Retina (tissue), 1 donor: ENCODE results near the gene LRMDA.

ENCODE experiments used
- DNase-seq: peaks from one replicate; pipeline ENCODE4 v3.0.0-alpha.2; 2016

Gene LRMDA

GRCh38 chr10:76397181-76398042 lies 966.0 kb downstream of the LRMDA start:
- DNase-seq = no peak

GRCh38 chr10:76398043-76398710 lies 966.8 kb downstream of the LRMDA start:
- DNase-seq = peak; percentile 7

GRCh38 chr10:76399226-76399625 lies 967.8 kb downstream of the LRMDA start:
- no peak for DNase-seq

DNA sequence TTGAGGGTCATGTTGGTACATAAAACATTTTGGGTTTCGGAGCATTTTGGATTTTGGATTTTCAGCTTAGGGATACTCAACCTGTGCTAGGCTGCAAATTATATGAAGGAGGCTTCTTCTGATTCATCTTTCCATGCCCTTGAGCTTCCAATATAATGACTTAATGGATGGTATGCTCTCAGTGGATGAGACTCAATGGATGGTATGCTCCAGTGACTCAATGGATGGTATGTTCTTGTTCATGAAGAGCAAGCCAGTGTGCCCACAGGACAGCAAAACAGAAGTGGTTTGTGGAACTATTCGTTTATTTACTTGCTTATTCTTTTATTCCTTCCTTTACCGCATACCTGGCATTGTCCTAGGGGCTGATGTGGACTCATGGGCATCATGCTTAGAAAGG lies 969.6 kb downstream of the LRMDA start:
- DNase-seq = no peak

- DNase-seq = no peak
Measured at GRCh38 chr10:76403912-76404311, 972.5 kb downstream of the LRMDA start.

DNA sequence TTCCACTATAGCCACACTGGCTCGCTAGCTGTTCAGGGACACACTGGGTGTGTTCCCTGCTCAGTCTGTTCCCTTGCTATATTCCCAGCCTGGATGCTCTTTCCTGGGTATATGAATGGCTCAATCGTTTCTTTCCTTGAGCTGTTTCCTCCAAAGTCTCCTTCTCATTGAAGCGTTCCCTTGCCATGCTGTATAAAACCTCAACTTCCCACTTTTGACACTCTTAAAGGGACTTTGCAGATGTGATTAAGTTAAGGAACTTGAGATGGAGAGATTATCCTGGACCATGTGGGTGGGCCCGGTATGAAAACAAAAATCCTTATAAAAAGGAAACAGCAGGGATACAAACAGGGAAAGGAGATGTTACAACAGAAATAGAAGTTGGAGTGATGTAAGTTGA lies 973.1 kb downstream of the LRMDA start:
- no peak for DNase-seq

DNA sequence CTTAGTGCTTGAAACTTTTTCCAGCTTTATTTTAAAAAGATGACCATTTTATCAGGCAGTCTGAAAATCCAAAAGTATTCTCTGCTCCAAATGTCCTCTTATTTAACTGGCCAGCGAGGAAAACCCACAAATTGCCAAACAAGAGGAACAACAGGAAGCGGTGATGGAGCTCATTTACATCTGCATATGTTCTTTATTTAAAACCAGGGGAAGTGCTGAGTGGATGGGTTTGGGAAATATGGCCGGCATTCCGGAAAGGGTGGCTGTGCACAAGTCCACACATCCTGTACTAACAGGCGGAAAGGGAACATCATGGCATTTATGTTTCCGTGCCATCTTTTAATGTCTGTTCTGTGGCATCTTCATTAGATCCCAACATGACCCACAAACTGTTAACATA lies 974.5 kb downstream of the LRMDA start:
- DNase-seq = no peak

GRCh38 chr10:76408646-76409045 lies 977.2 kb downstream of the LRMDA start:
- no peak for DNase-seq

DNA sequence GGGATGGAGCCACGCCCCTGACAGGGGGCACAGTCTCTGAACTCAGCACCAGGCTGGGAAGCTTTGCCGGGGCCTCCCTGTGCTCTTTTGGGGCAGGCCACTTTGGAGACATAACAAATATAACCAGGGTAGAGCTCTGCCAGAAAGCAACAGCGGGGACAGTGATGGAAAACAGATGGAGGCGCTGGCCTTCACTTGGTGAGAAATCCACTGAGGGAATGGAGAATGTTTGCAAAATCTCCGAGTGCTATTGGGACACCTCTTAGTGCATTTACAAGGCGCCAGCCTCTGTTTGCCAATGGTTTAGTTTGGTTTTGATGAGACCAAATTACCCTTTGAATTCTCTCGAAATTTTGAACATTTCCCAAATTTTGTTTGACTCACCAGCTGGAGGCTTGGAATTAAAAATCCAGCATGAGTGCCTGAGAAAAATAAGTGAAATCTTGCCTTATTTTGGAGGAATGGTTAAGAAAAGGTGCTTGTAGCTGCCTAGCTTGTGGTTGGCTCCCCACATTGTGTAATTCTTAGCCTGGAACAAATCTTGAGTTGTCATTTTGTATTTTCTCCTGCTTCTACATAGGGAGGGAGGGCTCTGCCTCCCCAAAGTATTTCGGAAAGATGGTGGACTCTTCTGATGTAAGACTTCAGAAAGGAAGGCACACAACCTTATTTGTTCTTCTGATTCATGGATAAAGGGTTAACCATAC lies 980.5 kb downstream of the LRMDA start:
- no peak for DNase-seq

GRCh38 chr10:76415554-76415953 lies 984.1 kb downstream of the LRMDA start:
- no peak for DNase-seq

DNA sequence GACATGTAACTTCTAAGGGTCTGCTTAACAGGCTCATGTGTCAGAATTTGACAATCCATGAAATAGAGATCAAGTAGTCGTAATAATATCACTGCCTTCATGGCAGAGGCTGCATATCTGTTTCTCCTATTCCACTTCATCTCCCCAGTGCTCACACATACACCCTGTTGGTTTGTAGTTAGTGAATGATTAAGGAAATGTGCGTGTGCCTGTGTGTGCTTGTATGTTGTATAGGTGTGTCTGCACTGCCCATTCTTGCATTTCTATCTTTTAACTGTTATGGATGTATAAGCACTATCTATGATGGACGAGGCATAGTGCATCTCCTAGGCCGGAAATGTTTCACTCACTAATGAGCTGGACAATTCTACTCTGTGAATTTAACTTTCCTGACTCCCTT lies 985.2 kb downstream of the LRMDA start:
- no peak for DNase-seq

- DNase-seq = no peak
Measured at GRCh38 chr10:76420725-76421124, 989.3 kb downstream of the LRMDA start.

DNA sequence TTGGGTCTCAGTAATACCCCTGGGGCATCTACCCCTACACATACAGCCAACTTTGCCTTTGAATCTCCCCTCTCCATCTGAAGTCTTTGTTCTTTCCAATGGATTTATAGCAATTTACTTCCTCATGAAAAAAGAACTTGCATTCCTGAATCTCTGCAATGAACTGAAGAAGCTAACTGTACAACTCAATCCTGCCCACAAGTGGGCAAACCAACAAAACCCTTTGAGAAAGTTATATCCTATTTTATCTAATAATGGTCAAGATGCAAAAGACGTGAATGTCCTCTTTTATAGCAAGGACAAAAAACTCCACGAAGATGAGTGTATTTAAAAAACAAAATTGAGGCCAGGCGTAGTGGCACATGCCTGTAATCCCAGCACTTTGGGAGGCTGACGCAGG lies 991.3 kb downstream of the LRMDA start:
- no peak for DNase-seq

GRCh38 chr10:76428551-76429367 lies 997.3 kb downstream of the LRMDA start:
- DNase-seq = peak; percentile 49

DNA sequence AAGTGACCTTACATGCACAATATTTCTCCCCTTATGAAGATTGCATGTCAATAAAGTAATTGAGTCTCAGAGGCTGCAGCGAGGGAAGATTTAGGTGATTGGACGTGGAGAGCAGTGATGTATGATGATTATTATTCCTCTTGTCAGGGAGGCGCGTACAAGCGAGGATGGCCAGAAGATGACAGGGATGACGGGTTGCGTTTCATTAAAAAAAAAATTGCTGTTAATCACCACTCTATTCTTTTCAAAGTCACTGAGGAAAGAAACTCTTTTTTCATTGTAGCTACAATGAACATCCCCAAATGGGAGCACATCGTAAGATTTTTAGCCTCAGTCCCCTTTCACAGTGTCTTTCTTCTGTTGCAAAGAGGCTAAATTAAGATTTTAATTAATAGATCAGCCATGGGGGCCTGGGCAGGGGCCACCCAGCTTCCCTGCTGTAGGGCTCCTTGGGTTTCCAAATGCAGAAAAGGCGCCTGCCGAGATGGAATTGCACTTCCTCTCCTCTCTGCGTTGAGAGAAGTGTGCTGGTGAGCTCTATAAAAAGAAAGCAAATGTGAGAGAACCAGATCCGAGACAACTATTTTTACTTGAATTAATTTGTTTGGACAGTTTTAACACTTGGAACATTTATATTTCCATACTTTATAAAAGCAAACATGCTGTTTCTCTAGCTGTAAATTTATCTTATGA lies 998.1 kb downstream of the LRMDA start:
- peak; percentile 68 for DNase-seq

DNA sequence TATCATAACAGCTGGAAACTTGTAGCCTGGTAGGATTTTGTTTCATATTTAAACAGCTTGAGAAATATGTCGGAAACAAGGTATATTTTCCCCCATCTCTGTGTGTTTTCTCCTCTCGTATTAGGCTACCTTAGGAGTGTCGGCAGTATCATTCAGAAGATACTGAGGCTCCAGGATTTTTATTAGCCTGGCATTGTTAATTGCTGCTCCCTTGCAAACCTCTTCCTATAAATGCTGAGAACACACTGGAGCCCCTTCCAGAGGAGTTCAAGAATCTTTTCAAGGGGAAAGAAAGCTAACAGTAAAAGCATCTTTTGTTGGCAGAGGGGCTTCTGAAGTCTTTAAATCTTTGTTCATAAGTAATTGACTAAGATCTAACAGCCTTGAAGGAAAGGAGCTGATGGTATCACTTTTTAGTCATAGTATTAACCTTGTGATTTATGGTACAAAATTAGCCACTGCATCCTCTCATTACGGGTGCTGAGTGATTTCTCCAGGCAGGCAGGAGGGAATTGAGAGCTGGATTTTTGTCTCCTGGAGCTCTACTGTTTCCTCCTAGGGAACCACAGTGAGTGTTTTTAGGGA lies 998.7 kb downstream of the LRMDA start:
- peak; percentile 45 for DNase-seq

GRCh38 chr10:76432016-76433012 lies 1000.9 kb downstream of the LRMDA start:
- DNase-seq = no peak

- DNase-seq = peak; percentile 77
Measured at GRCh38 chr10:76433161-76434005, 1002.0 kb downstream of the LRMDA start.

DNA sequence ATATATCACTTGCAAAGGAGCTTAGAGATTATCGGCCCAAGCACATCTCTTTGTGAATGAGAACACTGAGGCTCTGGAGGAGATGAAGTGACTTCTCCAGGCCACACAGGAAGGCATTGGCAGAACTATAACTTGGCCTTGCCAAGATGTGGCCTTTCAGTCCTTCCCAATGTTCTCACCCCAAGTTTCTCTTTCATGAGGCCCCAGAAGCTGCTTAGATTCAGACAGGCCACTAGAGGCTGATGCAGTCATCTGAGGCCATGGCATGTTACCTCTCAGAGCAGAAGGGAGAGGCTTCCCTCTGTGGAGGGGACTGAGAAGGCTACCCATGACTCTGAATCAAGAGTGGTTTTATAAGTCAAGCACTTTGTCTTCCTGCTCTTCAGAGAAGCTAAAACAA lies 1003.7 kb downstream of the LRMDA start:
- no peak for DNase-seq

DNA sequence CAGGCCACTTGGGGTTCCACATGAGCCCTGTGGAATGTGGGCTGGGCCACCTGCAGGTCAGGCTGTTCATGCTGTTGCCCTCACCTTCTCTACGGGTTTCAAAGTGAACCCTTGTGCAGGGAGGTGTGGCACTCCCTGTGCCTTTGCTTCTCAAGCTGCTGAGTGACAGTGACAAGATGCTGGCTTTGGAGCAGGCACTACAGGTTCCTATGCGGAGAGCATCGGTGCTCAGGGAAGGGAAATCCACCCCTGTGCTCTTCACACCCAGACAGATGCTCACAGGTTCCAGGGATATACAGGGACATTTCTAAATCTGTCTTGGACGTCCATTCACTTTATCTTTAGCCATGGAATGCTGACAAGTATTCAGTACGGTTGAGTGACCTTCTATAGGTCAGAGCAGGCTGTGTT lies 1005.0 kb downstream of the LRMDA start:
- DNase-seq = no peak
